Measurements from ENCODE around the gene ZNF316.

ZNF316 gene

GRCh38 chr7:6636741-6637543 is at the start of gene ZNF316:
ZNF316 (plus strand) TSS chr7:6637318; CDS start chr7:6642410, 5,092 bp downstream.
- Histone ChIP-seq H3K27me3 (replicated peaks; ENCODE audit: insufficient read depth, low read length) (no peaks in the 10 kb centered on the region), H3K9ac (ENCODE audit: low read length) (peak within 1 kb of the TSS; percentile 74), H3K9me3 (replicated peaks; ENCODE audit: insufficient read depth, low read length) (no peaks in the 10 kb centered on the region), H3K36me3 (replicated peaks; ENCODE audit: insufficient read depth, low read length) (no peaks in the 10 kb centered on the region; the same call in 1 of the 2 replicates), H3K79me2 (ENCODE audit: low read length) (peaks cover 27% of the 10 kb centered on the region), H3K4me2 (ENCODE audit: low read depth, low read length) (peak within 1 kb of the TSS; percentile 94), H3K9me2 (replicated peaks; ENCODE audit: insufficient read depth, low read length) (no peaks in the 10 kb centered on the region), H3K27ac (ENCODE audit: low read length) (no peak within 1 kb of the TSS), H2AFZ (ENCODE audit: low read length) (peak within 1 kb of the TSS; percentile 97), H3K4me3 (ENCODE audit: low read length) (peak within 1 kb of the TSS; percentile 82), H3K4me1 (ENCODE audit: low read length) (no peaks in the 10 kb centered on the region), H4K20me1 (ENCODE audit: insufficient read depth, low read length) (no peaks in the 10 kb centered on the region), H3F3A (ENCODE audit: insufficient read depth, low read length) (no peaks in the 10 kb centered on the region)
- TF ChIP-seq CTCF (IDR thresholded peaks at IDR 0.05; ENCODE audit: low read length) (no peak), EZH2 (optimal IDR thresholded peaks at IDR 0.05; ENCODE audit: low read depth, low read length) (no peak), EZH2phosphoT487 (IDR thresholded peaks at IDR 0.05; ENCODE audit: low read length) (no peak)
- peak; percentile 47 for DNase-seq

- Histone ChIP-seq H3K27me3 (replicated peaks; ENCODE audit: insufficient read depth, low read length) (no peaks in the 10 kb centered on the region), H3F3A (ENCODE audit: insufficient read depth, low read length) (peaks cover 8% of the 10 kb centered on the region), H3K4me3 (ENCODE audit: low read length) (no peak overlapping the region), H3K27ac (ENCODE audit: low read length) (no peak overlapping the region), H4K20me1 (ENCODE audit: insufficient read depth, low read length) (no peaks in the 10 kb centered on the region), H3K9me2 (replicated peaks; ENCODE audit: insufficient read depth, low read length) (no peaks in the 10 kb centered on the region), H3K79me2 (ENCODE audit: low read length) (peaks cover 23% of the 10 kb centered on the region), H3K4me1 (ENCODE audit: low read length) (peaks cover 7% of the 10 kb centered on the region; the same call in 1 of the 2 replicates), H3K4me2 (ENCODE audit: low read depth, low read length) (no peak overlapping the region), H3K36me3 (replicated peaks; ENCODE audit: insufficient read depth, low read length) (no peaks in the 10 kb centered on the region), H2AFZ (ENCODE audit: low read length) (no peak overlapping the region), H3K9ac (ENCODE audit: low read length) (no peak overlapping the region), H3K9me3 (replicated peaks; ENCODE audit: insufficient read depth, low read length) (no peaks in the 10 kb centered on the region)
- no peak for DNase-seq
- TF ChIP-seq CTCF (IDR thresholded peaks at IDR 0.05; ENCODE audit: low read length) = no peak
- TF ChIP-seq EZH2 (optimal IDR thresholded peaks at IDR 0.05; ENCODE audit: low read depth, low read length) = no peak
- no peak for TF ChIP-seq EZH2phosphoT487 (IDR thresholded peaks at IDR 0.05; ENCODE audit: low read length)
Measured at GRCh38 chr7:6588566-6588965, 48.6 kb upstream of the ZNF316 start.

GRCh38 chr7:6589151-6589828 is 47.8 kb upstream of the ZNF316 start:
- peak overlapping the region; percentile 40; the same call in 1 of the 2 replicates for H3K9ac ChIP-seq (ENCODE audit: low read length)
- no peaks in the 10 kb centered on the region for H3K36me3 ChIP-seq (replicated peaks; ENCODE audit: insufficient read depth, low read length)
- peak overlapping the region; percentile 69 for H2AFZ ChIP-seq (ENCODE audit: low read length)
- no peaks in the 10 kb centered on the region for H3K27me3 ChIP-seq (replicated peaks; ENCODE audit: insufficient read depth, low read length)
- H3K9me3 ChIP-seq (replicated peaks; ENCODE audit: insufficient read depth, low read length) = no peaks in the 10 kb centered on the region
- no peak for DNase-seq
- H3K4me3 ChIP-seq (ENCODE audit: low read length) = peak overlapping the region; percentile 51; the same call in 1 of the 2 replicates
- H4K20me1 ChIP-seq (ENCODE audit: insufficient read depth, low read length) = no peaks in the 10 kb centered on the region
- no peaks in the 10 kb centered on the region for H3K9me2 ChIP-seq (replicated peaks; ENCODE audit: insufficient read depth, low read length)
- peaks cover 7% of the 10 kb centered on the region; the same call in 1 of the 2 replicates for H3K4me1 ChIP-seq (ENCODE audit: low read length)
- peak overlapping the region; percentile 55; the same call in 1 of the 2 replicates for H3K27ac ChIP-seq (ENCODE audit: low read length)
- TF ChIP-seq EZH2phosphoT487 (IDR thresholded peaks at IDR 0.05; ENCODE audit: low read length) (no peak), CTCF (IDR thresholded peaks at IDR 0.05; ENCODE audit: low read length) (no peak), EZH2 (optimal IDR thresholded peaks at IDR 0.05; ENCODE audit: low read depth, low read length) (no peak)
- H3K4me2 ChIP-seq (ENCODE audit: low read depth, low read length) = peak overlapping the region; percentile 86
- peaks cover 23% of the 10 kb centered on the region for H3K79me2 ChIP-seq (ENCODE audit: low read length)
- H3F3A ChIP-seq (ENCODE audit: insufficient read depth, low read length) = peaks cover 8% of the 10 kb centered on the region

All from MM.1S (cell line).